ENCODE results near the gene MAFF. TPM values are rescaled to one million over a fixed set of nuclear protein-coding genes. Genes with fewer than 3 reads are reported as not detected.

The MAFF gene
- total RNA-seq: 6.7 and 8.2 TPM in 2 replicates

GRCh38 chr22:38201711-38202436 is at the start of gene MAFF:
Gene MAFF (plus strand): TSS chr22:38201994. CDS start chr22:38213854, 11,860 bp downstream.

GRCh38 chr22:38181453-38182200 is 20.2 kb upstream of the MAFF start, which contains the start of gene PLA2G6:
Gene PLA2G6 (minus strand): TSS chr22:38181830. CDS start chr22:38169426, 12,404 bp downstream.

Small RNAs within 50 kb of the gene (small RNA-seq; reads per million reads assigned to genes)
- gene RN7SL704P: not detected

Other genes with a start within 250 kb of the MAFF start
- gene C22orf23, start 248.4 kb upstream of the MAFF start, total RNA-seq: under 0.01 TPM in 1 of 2 replicates, not detected in the other
- 28.8 and 31.0 TPM in 2 replicates for gene POLR2F, start 248.3 kb upstream of the MAFF start, total RNA-seq
- gene SOX10, start 217.4 kb upstream of the MAFF start, total RNA-seq: not detected in 2 replicates
- 20.0 and 26.4 TPM in 2 replicates for gene PICK1, start 144.6 kb upstream of the MAFF start, total RNA-seq
- 0.76 and 1.2 TPM in 2 replicates for gene SLC16A8, start 117.8 kb upstream of the MAFF start, total RNA-seq
- gene BAIAP2L2, start 91.3 kb upstream of the MAFF start, total RNA-seq: under 0.01 TPM in 1 of 2 replicates, not detected in the other
- gene PLA2G6, start 20.2 kb upstream of the MAFF start, total RNA-seq: 17.4 and 48.3 TPM in 2 replicates
- 27.5 and 81.4 TPM in 2 replicates for gene TMEM184B, start 71.0 kb downstream of the MAFF start, total RNA-seq
- gene CSNK1E, start 115.4 kb downstream of the MAFF start, total RNA-seq: 111 and 139 TPM in 2 replicates

Data from placental epithelial cell (primary cell).